Keratinocyte (primary cell): Measurements from ENCODE around the gene ANKRD40. TPM values are rescaled to one million over a fixed set of nuclear protein-coding genes. Genes with fewer than 3 reads are reported as not detected.

ENCODE experiments used
- DNase-seq: peaks from one replicate; pipeline ENCODE4 v3.0.0-alpha.2; 2011; ENCODE audit warnings: low read depth, missing footprints, low spot score
- FAIRE-seq: peaks from 2 replicates; lab custom pipeline; 2011; peaks lifted over from hg19 to GRCh38; lab: Jason Lieb, UNC
- H2AFZ ChIP-seq: 2 replicates; pipeline ENCODE4 v1.6.0; 2012; ENCODE audit warnings: low read length, control low read depth, inconsistent platforms; ENCODE audit not compliant: control insufficient read depth
- H3K27ac ChIP-seq: 2 replicates; pipeline ENCODE4 v1.5.1; 2011; ENCODE audit warnings: low read length; ENCODE audit not compliant: control insufficient read depth, insufficient read depth
- H3K27me3 ChIP-seq: 3 replicates; pipeline ENCODE4 v1.6.0; 2011; ENCODE audit warnings: low read length; ENCODE audit not compliant: control insufficient read depth, insufficient read depth; ENCODE audit errors: extremely low read depth
- H3K36me3 ChIP-seq, 2 experiments: 2 replicates in 1 of 2; 3 replicates in 1 of 2; pipeline ENCODE4 v1.5.1; 2011; ENCODE audit warnings: low read length in 2 of 2, mild to moderate bottlenecking in 1 of 2; ENCODE audit not compliant: control insufficient read depth in 2 of 2, insufficient read depth in 2 of 2; ENCODE audit errors: extremely low read depth in 1 of 2
- H3K4me1 ChIP-seq: 3 replicates; pipeline ENCODE4 v1.5.1; 2011; ENCODE audit warnings: low read length; ENCODE audit not compliant: control insufficient read depth, insufficient read depth; ENCODE audit errors: extremely low read depth
- H3K4me2 ChIP-seq: 3 replicates; pipeline ENCODE4 v1.6.0; 2011; ENCODE audit warnings: low read depth, low read length; ENCODE audit not compliant: control insufficient read depth, insufficient read depth; ENCODE audit errors: extremely low read depth
- H3K4me3 ChIP-seq, 3 experiments: fragments of 200-600 bp in 1 of 3; sonication (generic) in 1 of 3; 2 replicates in 2 of 3; 3 replicates in 1 of 3; pipeline ENCODE4 v1.5.1; 2011 to 2016; ENCODE audit warnings: low read length in 3 of 3, mild to moderate bottlenecking in 3 of 3, control low read depth in 2 of 3, inconsistent platforms in 1 of 3, low read depth in 1 of 3, mixed read lengths in 1 of 3, mixed run types in 1 of 3, moderate library complexity in 1 of 3; ENCODE audit not compliant: control insufficient read depth in 2 of 3, insufficient read depth in 2 of 3; ENCODE audit errors: extremely low read depth in 1 of 3
- H3K79me2 ChIP-seq: 2 replicates; pipeline ENCODE4 v1.6.0; 2012; ENCODE audit warnings: low read length; ENCODE audit not compliant: control insufficient read depth, insufficient read depth
- H3K9ac ChIP-seq: 3 replicates; pipeline ENCODE4 v1.6.0; 2011; ENCODE audit warnings: low read length; ENCODE audit not compliant: control insufficient read depth, insufficient read depth; ENCODE audit errors: extremely low read depth
- H3K9me1 ChIP-seq: 3 replicates; pipeline ENCODE4 v1.6.0; 2011; ENCODE audit warnings: low read length; ENCODE audit not compliant: control insufficient read depth, insufficient read depth; ENCODE audit errors: extremely low read depth
- H3K9me3 ChIP-seq: 2 replicates; pipeline ENCODE4 v1.5.1; 2012; ENCODE audit warnings: low read depth, low read length; ENCODE audit not compliant: control insufficient read depth
- H4K20me1 ChIP-seq: 3 replicates; pipeline ENCODE4 v1.6.0; 2011; ENCODE audit warnings: low read length; ENCODE audit not compliant: control insufficient read depth, insufficient read depth; ENCODE audit errors: extremely low read depth
- EZH2 ChIP-seq: IDR thresholded peaks from one replicate; pipeline ENCODE4 v1.6.1; 2012; ENCODE audit warnings: inconsistent platforms, mild to moderate bottlenecking, low read length, moderate library complexity
- dilution Hi-C: fragments of 300-500 bp; cut with MboI; formaldehyde crosslinking; loops from one replicate; pipeline ENCODE4 v1.7.0; 2020; ENCODE audit warnings: low sequenced_read_pairs; ENCODE audit not compliant: extremely low pct_ligation_motif_present
- polyA plus RNA-seq, 5 experiments: library from polyadenylated mRNA; depleted of rRNA in 3 of 5; stranded (reverse) in 3 of 5; stranded (forward) in 1 of 5; unstranded in 1 of 5; fragments of >200 nt; gene quantifications; 1 replicate in 1 of 5; 2 replicates in 3 of 5; 3 replicates in 1 of 5; pipeline versions ENCODE4 v1.2.1 to v1.2.3, GENCODE V29; 2011 to 2012; ENCODE audit warnings: missing spikeins in 2 of 5, low read depth in 1 of 5, low replicate concordance in 1 of 5
- TF ChIP-seq, protein P1 (sequence below), 3 experiments: IDR thresholded peaks in 1 of 3; conservative IDR thresholded peaks in 1 of 3; optimal IDR thresholded peaks in 1 of 3; 2 replicates in 2 of 3; 3 replicates in 1 of 3; pipeline versions ENCODE3 to v1.5.1; 2011; ENCODE audit warnings: low read length in 3 of 3, mild to moderate bottlenecking in 3 of 3, moderate library complexity in 2 of 3, control low read depth in 1 of 3, inconsistent platforms in 1 of 3; ENCODE audit not compliant: insufficient read depth in 2 of 3; ENCODE audit errors: extremely low read depth in 1 of 3

ANKRD40 gene
- polyA plus RNA-seq, 1 donor (not counting 4 experiments of a cell fraction or from before 2014, with no cell fraction given) = 32.7 TPM

DNA sequence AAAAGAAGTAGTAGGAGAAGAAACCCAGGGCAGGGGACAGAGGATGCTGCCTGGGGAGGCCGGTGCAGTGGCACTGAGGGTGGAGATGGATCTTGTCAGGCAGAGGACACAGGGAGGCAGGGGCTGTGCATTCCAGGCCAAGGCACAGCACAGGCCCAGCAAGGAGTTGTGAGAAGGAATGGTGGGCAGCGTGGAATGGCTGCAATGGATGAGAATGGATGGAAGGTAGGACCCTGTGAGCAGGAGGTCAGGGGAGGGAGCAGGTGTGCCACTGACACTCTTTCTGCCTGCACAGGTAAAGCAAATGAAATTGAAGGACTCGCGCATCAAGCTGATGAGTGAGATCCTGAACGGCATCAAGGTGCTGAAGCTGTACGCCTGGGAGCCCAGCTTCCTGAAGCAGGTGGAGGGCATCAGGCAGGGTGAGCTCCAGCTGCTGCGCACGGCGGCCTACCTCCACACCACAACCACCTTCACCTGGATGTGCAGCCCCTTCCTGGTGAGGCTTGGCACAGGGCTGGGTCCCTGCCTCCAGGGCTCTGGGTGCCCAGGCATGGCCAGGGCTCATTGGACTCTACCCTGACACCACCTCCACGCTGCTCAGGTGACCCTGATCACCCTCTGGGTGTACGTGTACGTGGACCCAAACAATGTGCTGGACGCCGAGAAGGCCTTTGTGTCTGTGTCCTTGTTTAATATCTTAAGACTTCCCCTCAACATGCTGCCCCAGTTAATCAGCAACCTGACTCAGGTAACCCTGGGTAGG lies 40.3 kb downstream of the ANKRD40 start:
- Histone ChIP-seq H3K4me3 (no peak overlapping the region), H3K36me3 (peaks cover 0 to 9% of the 10 kb centered on the region in 2 experiments), H3K4me1 (peaks cover 33% of the 10 kb centered on the region), H3K9me1 (no peaks in the 10 kb centered on the region), H2AFZ (no peak overlapping the region), H3K4me2 (peak overlapping the region; percentile 44), H3K9me3 (no peaks in the 10 kb centered on the region), H3K9ac (no peak overlapping the region), H3K79me2 (no peaks in the 10 kb centered on the region), H3K27ac (no peak overlapping the region), H3K27me3 (no peaks in the 10 kb centered on the region), H4K20me1 (no peaks in the 10 kb centered on the region)
- FAIRE-seq (no peak), DNase-seq (no peak)
- dilution Hi-C loops = no loop called here
- no peak for TF ChIP-seq EZH2
- TF ChIP-seq, protein P1, sequence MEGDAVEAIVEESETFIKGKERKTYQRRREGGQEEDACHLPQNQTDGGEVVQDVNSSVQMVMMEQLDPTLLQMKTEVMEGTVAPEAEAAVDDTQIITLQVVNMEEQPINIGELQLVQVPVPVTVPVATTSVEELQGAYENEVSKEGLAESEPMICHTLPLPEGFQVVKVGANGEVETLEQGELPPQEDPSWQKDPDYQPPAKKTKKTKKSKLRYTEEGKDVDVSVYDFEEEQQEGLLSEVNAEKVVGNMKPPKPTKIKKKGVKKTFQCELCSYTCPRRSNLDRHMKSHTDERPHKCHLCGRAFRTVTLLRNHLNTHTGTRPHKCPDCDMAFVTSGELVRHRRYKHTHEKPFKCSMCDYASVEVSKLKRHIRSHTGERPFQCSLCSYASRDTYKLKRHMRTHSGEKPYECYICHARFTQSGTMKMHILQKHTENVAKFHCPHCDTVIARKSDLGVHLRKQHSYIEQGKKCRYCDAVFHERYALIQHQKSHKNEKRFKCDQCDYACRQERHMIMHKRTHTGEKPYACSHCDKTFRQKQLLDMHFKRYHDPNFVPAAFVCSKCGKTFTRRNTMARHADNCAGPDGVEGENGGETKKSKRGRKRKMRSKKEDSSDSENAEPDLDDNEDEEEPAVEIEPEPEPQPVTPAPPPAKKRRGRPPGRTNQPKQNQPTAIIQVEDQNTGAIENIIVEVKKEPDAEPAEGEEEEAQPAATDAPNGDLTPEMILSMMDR (optimal IDR thresholded peaks at IDR 0.05 in 1 of 3, IDR thresholded peaks at IDR 0.05 in 1 of 3, conservative IDR thresholded peaks at IDR 0.05 in 1 of 3; ENCODE audit: extremely low read depth in 1 of 3, insufficient read depth in 2 of 3, low read length in 3 of 3) = no peak

DNA sequence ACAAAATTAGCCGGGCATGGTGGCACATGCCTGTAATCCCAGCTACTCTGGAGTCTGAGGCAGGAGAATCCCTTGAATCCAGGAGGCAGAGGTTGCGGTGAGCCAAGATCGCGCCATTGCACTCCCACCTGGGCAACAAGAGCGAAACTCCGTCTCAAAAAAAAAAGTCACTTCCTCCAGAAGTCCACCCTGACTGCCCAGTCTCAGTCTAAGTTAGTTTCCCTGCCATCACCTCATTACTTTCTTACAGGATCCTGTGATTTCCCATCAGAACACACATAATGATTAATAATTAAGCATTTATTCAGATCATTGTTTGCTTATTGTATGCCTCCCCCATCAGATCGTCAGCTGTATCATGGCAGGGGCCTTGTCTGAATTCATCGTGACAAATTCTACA lies 41.4 kb downstream of the ANKRD40 start:
- FAIRE-seq = no peak
- Histone ChIP-seq H3K9me3 (no peaks in the 10 kb centered on the region), H3K9ac (no peak overlapping the region), H3K4me3 (no peak overlapping the region), H3K36me3 (peaks cover 0 to 9% of the 10 kb centered on the region in 2 experiments), H3K79me2 (no peaks in the 10 kb centered on the region), H3K27me3 (no peaks in the 10 kb centered on the region), H3K27ac (no peak overlapping the region), H3K4me1 (peaks cover 34% of the 10 kb centered on the region), H2AFZ (no peak overlapping the region), H3K4me2 (no peak overlapping the region), H3K9me1 (no peaks in the 10 kb centered on the region), H4K20me1 (no peaks in the 10 kb centered on the region)
- dilution Hi-C loops = no loop called here
- TF ChIP-seq, protein P1 (optimal IDR thresholded peaks at IDR 0.05 in 1 of 3, IDR thresholded peaks at IDR 0.05 in 1 of 3, conservative IDR thresholded peaks at IDR 0.05 in 1 of 3; ENCODE audit: extremely low read depth in 1 of 3, insufficient read depth in 2 of 3, low read length in 3 of 3) = no peak
- no peak for TF ChIP-seq EZH2
- no peak for DNase-seq
